ENCODE data around the gene MOB1A.

DNA sequence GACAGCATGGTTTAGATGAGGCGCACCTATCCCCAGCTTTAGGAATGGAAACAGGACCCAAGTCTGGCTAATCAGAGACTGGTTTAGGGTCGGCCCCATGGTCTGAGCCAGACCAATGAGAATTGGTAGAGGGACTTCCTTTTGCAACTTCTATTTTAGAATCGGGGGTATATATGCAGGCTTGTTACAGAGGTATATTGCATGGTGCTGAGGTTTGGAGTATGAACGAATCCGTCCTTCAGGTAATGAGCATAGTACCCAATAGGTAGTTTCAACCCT lies 29.5 kb downstream of the MOB1A start:
- TF ChIP-seq CTCF (IDR thresholded peaks at IDR 0.05) (no peak), ELF4 (CRISPR knock-in tag; IDR thresholded peaks at IDR 0.05; ENCODE audit: low read depth) (no peak), ZMAT4 (CRISPR knock-in tag; IDR thresholded peaks at IDR 0.05) (no peak), GABPB1 (CRISPR knock-in tag; IDR thresholded peaks at IDR 0.05) (no peak), CREB1 (CRISPR knock-in tag; IDR thresholded peaks at IDR 0.05) (no peak), JUN (CRISPR knock-in tag; IDR thresholded peaks at IDR 0.05) (no peak)
